ENCODE data around the gene AK9.
"Not testable (repeated sequence)": the region's sequence is repeated elsewhere in the genome, so short reads cannot be mapped to it uniquely, and the experiment has no call there.

AK9 gene

DNA sequence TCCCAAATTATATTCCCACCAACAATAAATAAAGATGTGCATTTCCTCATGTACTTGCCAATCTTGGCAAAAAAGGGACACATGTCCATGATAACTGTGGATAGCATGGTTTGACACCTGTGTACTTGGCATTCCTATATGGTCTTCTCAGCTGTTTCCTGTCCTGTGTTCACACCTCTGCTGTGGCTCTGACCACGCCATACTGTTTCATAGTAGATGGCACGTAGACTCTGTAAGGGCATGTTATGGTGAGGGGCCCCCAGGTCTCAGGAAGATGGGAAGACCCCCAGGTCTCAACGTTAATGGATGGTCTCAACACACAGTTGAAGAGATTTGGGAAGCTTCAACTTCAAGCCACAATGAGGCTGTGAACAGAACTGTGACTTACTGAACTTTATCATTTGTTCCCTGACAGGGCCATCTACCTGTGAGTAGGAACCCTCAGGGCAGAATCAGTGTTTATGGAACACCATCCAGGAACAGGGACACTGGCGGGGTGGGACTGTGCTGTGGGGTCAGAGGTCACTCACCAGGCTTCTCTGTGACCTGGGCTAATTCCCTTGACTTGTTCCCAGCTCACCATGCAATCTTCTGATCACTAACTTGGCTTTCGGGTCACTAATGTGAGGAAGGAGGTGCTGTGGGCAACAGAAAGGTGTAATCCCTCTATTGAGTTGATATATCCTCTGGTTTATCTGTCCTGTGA, 219.7 kb downstream of the AK9 start:
- no peak overlapping the region for H3K4me3 ChIP-seq (ENCODE audit: low read length)
- no peak for DNase-seq (ENCODE audit: low read depth, low spot score)

- no peak overlapping the region for H3K4me3 ChIP-seq (ENCODE audit: low read length)
- no peak for DNase-seq (ENCODE audit: low read depth, low spot score)
Observed at GRCh38 chr6:109469591-109470189, 221.3 kb downstream of the AK9 start.

GRCh38 chr6:109467696-109468095, 223.3 kb downstream of the AK9 start:
- DNase-seq (ENCODE audit: low read depth, low spot score): no peak
- no peak overlapping the region for H3K4me3 ChIP-seq (ENCODE audit: low read length)

GRCh38 chr6:109466212-109466923, 224.6 kb downstream of the AK9 start:
- DNase-seq (ENCODE audit: low read depth, low spot score): no peak
- H3K4me3 ChIP-seq (ENCODE audit: low read length): no peak overlapping the region

DNA sequence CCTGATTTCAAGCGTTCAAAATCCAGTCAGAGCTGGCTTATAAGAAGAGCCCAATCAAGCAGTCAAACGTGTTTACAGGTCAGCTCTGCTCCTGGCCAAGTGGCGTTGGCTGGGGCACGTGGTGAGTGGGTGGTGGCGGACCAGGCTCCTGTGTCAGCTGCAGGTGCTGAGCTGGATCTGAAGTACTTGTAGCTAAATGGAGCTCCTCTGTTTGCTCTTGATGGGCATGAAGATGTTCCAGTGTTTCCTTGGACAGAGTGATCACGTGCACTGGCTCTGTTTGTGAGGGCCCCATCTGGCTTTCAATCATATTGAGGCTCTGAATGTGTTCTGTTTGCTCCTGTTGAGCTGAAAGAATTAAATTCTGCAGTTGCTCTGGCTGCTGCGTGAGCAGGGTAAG, 225.2 kb downstream of the AK9 start:
- H3K4me3 ChIP-seq (ENCODE audit: low read length): no peak overlapping the region
- DNase-seq (ENCODE audit: low read depth, low spot score): no peak

GRCh38 chr6:109461733-109462526, 229.1 kb downstream of the AK9 start:
- H3K4me3 ChIP-seq (ENCODE audit: low read length): no peak overlapping the region
- no peak for DNase-seq (ENCODE audit: low read depth, low spot score)

GRCh38 chr6:109461205-109461604, 229.8 kb downstream of the AK9 start:
- not testable (repeated sequence) for DNase-seq (ENCODE audit: low read depth, low spot score); H3K4me3 ChIP-seq (ENCODE audit: low read length)

GRCh38 chr6:109460161-109460829, 230.7 kb downstream of the AK9 start:
- H3K4me3 ChIP-seq (ENCODE audit: low read length): no peak overlapping the region
- no peak for DNase-seq (ENCODE audit: low read depth, low spot score)

GRCh38 chr6:109458774-109459531, 232.0 kb downstream of the AK9 start:
- peak; percentile 73 for DNase-seq (ENCODE audit: low read depth, low spot score)

DNA sequence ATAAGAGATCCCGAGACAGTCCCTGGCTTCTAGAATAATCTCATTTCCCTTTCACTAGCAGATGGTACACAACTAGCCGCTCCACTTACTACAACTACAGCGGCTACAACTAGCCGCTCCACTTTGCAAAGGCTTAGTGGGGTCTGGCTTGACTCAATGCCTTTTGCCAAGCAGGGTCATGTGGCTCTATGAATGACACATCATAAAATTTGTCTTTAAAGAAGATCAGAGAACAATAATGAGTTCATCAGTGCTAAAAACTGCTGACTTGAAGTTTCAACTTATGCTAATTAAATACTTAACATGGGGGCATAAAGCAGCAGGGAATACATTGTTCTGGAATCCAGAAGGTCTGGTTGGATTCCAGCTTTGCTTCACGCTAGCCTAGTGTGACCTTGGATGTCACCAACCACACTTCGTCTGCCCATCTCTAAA, 233.4 kb downstream of the AK9 start:
- no peak overlapping the region for H3K4me3 ChIP-seq (ENCODE audit: low read length)

More at GRCh38 chr6:109458774-109459531, 232.0 kb downstream of the AK9 start:
- H3K4me3 ChIP-seq (ENCODE audit: low read length): no peak overlapping the region

DNA sequence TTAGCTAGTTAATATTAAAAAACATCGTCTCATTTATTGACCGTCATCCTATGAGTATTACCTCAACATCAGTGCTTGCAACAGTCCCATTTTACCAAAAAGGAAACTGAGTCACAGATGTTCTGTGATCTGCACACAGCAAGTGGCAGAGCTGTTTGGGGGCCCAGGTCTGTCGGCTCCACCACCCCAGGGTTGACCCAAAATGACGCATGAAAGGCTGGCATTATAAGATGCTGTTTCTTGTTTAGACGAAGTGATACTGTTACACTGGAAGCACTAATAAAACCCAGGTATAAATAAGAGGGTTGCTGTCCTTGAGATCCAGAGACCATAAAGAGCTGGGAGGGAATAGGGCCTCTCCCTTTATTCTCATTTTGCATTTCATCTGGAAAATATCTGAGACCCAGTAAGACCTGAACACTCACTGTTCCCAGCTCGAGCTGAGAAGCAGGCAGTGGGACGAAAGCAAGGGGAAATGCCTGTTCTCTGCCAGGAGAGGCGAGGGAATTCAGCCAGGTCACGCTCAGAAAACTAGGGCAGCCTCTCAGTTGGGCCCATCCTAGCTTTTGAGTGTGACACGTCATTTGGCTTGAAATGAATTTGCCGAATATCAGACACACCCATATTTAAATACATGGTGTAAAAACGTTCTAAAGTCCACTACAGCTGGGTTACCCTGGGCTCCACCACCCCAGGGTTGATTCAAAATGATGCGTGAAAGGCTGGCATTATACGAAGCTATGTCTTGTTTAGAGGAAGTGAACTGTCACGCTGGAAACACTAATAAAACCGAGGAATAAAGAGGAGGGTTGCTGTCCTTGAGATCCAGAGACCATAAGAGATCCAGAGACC, 234.1 kb downstream of the AK9 start:
- DNase-seq (ENCODE audit: low read depth, low spot score): no peak
- no peak overlapping the region for H3K4me3 ChIP-seq (ENCODE audit: low read length)

More for the DNA sequence above, 233.4 kb downstream of the AK9 start:
- DNase-seq (ENCODE audit: low read depth, low spot score): no peak

GRCh38 chr6:109456111-109456583, 234.9 kb downstream of the AK9 start:
- peak overlapping the region; percentile 51 for H3K4me3 ChIP-seq (ENCODE audit: low read length)
- DNase-seq (ENCODE audit: low read depth, low spot score): no peak

DNA sequence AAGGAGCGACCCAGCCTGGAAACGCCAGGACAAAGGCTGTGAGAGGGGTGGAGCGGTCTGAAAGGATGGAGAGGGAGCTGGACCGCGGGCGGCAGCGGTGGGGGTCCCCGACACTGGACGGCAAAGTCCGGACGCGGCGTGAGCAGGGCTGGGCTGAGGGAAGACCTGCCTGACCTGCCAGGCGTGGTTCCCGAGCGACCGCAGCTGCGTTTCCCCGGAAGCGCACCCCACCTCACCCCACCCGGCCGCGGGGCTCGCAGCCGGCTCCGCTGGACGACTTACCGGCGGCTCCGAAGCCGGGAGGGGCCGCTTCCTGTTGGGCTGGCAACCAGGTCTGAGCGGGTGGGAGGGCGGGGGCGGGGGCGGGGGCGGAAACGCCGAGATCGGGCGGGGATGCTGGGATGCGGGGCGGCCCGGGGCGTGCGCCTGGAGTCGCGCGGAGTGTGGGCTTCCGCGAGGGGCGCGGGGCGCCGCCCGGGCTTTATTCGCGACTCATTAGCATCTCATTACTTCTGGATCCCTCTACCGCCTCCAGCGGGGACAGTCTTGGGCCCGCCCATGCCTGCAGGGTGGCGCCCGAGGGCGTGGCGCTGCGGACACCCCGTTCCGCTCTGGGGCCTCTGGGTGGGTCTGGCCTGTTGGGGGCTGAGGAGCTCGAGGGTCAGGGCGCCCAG, 235.4 kb downstream of the AK9 start, which contains the start of gene MICAL1:
Gene MICAL1 (minus strand): TSS at position 336 of the 674 bp plus-strand sequence. CDS start 1,576 bp downstream, outside the sequence.
- H3K4me3 ChIP-seq (ENCODE audit: low read length): peak within 1 kb of the TSS; percentile 90
- peak; percentile 60 for DNase-seq (ENCODE audit: low read depth, low spot score)

GRCh38 chr6:109454496-109455436, 236.2 kb downstream of the AK9 start:
- peak; percentile 84 for DNase-seq (ENCODE audit: low read depth, low spot score)
- peak overlapping the region; percentile 90 for H3K4me3 ChIP-seq (ENCODE audit: low read length)
